SU-DHL-6 (cell line): Measurements from ENCODE around the gene BRINP2.

Source experiments
- CTCF ChIP-seq: fragments of 200-600 bp; sonication (generic); IDR thresholded peaks from one replicate; pipeline ENCODE4 v1.5.1; 2017; ENCODE audit warnings: antibody characterized with exemption, mild to moderate bottlenecking, low read length, moderate library complexity; ENCODE audit not compliant: insufficient read depth, poor library complexity, severe bottlenecking
- EZH2phosphoT487 ChIP-seq: fragments of 200-600 bp; sonication (generic), shearing (Covaris generic); conservative IDR thresholded peaks from 2 replicates; pipeline ENCODE4 v1.6.1; 2018; ENCODE audit warnings: mild to moderate bottlenecking, antibody characterized with exemption, low read length, moderate library complexity, mixed read lengths

- no peak for TF ChIP-seq CTCF
- TF ChIP-seq EZH2phosphoT487: no peak
Measured at GRCh38 chr1:177270863-177271262, 100.1 kb downstream of the BRINP2 start.
